HepG2 (cell line): Measurements from ENCODE around the gene ARL16. TPM values are rescaled to one million over a fixed set of nuclear protein-coding genes. Genes with fewer than 3 reads are reported as not detected.

Source experiments
- BCL3 ChIP-seq: sonication (generic); formaldehyde crosslinking; IDR thresholded peaks from 2 replicates; pipeline ENCODE4 v1.5.1; 2020; ENCODE audit warnings: mild to moderate bottlenecking, missing genetic modification reagents, moderate library complexity
- ELF4 ChIP-seq: sonication (generic); formaldehyde crosslinking; IDR thresholded peaks from 2 replicates; pipeline ENCODE4 v1.5.0; 2020; ENCODE audit warnings: missing genetic modification reagents, mild to moderate bottlenecking, moderate library complexity, borderline replicate concordance
- HHEX ChIP-seq: IDR thresholded peaks from 2 replicates; pipeline ENCODE4 v1.6.1; 2016; ENCODE audit warnings: control low read depth
- HNRNPK ChIP-seq: fragments of 200-400 bp; formaldehyde crosslinking; IDR thresholded peaks from 2 replicates; pipeline ENCODE4 v1.6.1; 2018; ENCODE audit warnings: low read length, low read depth, moderate library complexity, mild to moderate bottlenecking; ENCODE audit not compliant: poor library complexity, severe bottlenecking
- HOXA9 ChIP-seq: sonication (generic); formaldehyde crosslinking; IDR thresholded peaks from 2 replicates; pipeline ENCODE4 v1.8.1; 2022; ENCODE audit warnings: missing genetic modification reagents, mild to moderate bottlenecking, moderate library complexity, borderline replicate concordance
- MAX ChIP-seq: IDR thresholded peaks from 2 replicates; pipeline ENCODE4 v1.6.1; 2012; ENCODE audit warnings: inconsistent platforms
- PLRG1 ChIP-seq: fragments of 450-650 bp; conservative IDR thresholded peaks from 2 replicates; pipeline ENCODE4 v1.6.1; 2016
- PRDM15 ChIP-seq: sonication (generic); formaldehyde crosslinking; IDR thresholded peaks from 2 replicates; pipeline ENCODE4 v1.4.0; 2020; ENCODE audit warnings: missing genetic modification reagents
- TMF1 ChIP-seq: sonication (generic); formaldehyde crosslinking; IDR thresholded peaks from 2 replicates; pipeline ENCODE4 v1.8.1; 2022; ENCODE audit warnings: low read depth, missing genetic modification reagents
- ZNF274 ChIP-seq: sonication (generic); formaldehyde crosslinking; IDR thresholded peaks from 2 replicates; pipeline ENCODE4 v1.5.1; 2020; ENCODE audit warnings: mild to moderate bottlenecking, missing genetic modification reagents
- ZNF350 ChIP-seq: sonication (generic); formaldehyde crosslinking; IDR thresholded peaks from 2 replicates; pipeline ENCODE4 v1.4.0; 2020; ENCODE audit warnings: mild to moderate bottlenecking, low read depth, missing genetic modification reagents, borderline replicate concordance
- ZNF451 ChIP-seq: sonication (generic); formaldehyde crosslinking; IDR thresholded peaks from 2 replicates; pipeline ENCODE4 v1.5.0; 2020; ENCODE audit warnings: mild to moderate bottlenecking, missing genetic modification reagents
- ZNF605 ChIP-seq: sonication (generic); formaldehyde crosslinking; IDR thresholded peaks from 2 replicates; pipeline ENCODE4 v1.8.0; 2022; ENCODE audit warnings: mild to moderate bottlenecking, missing genetic modification reagents
- ZNF615 ChIP-seq: sonication (generic); formaldehyde crosslinking; IDR thresholded peaks from 2 replicates; pipeline ENCODE4 v1.5.0; 2020; ENCODE audit warnings: mild to moderate bottlenecking, missing genetic modification reagents, borderline replicate concordance
- ZUFSP ChIP-seq: sonication (generic); formaldehyde crosslinking; IDR thresholded peaks from 2 replicates; pipeline ENCODE4 v1.9.0; 2021; ENCODE audit warnings: missing genetic modification reagents, mild to moderate bottlenecking, borderline replicate concordance
- polyA plus RNA-seq, 8 experiments: library from polyadenylated mRNA; depleted of rRNA in 3 of 8; stranded (reverse) in 7 of 8; unstranded in 1 of 8; fragments of >200 nt; fragmentation: Illumina TruSeq in 4 of 8; extraction: Trizol in 4 of 8; gene quantifications; 2 replicates each; pipeline versions ENCODE4 v1.2.1 to v1.2.3, GENCODE V29; 2011 to 2016; ENCODE audit warnings: low read depth in 4 of 8, missing spikeins in 1 of 8, mixed read lengths in 1 of 8; ENCODE audit not compliant: insufficient read depth in 1 of 8
- total RNA-seq, 5 experiments: library from RNA; depleted of rRNA; stranded (reverse); fragments of >200 nt; fragmentation: Illumina TruSeq; extraction: Trizol; gene quantifications; 2 replicates each; pipeline ENCODE4 v1.2.3, GENCODE V29; 2016; ENCODE audit warnings: low read depth in 1 of 5
- TF ChIP-seq, protein P1 (sequence below): sonication (generic); formaldehyde crosslinking; IDR thresholded peaks from 2 replicates; pipeline ENCODE4 v1.5.0; 2020; ENCODE audit warnings: missing genetic modification reagents
- TF ChIP-seq, protein P2 (sequence below): sonication (generic); formaldehyde crosslinking; IDR thresholded peaks from 2 replicates; pipeline ENCODE4 v1.4.0; 2020; ENCODE audit warnings: missing genetic modification reagents
- TF ChIP-seq, protein P3 (sequence below): IDR thresholded peaks from 2 replicates; pipeline ENCODE4 v1.6.1; 2018; ENCODE audit warnings: missing genetic modification reagents

Gene ARL16
- total and polyA plus RNA-seq, 2 of the 13 experiments (the other 11 are each of a cell fraction or from before 2014, with no cell fraction given) = 20.8 to 30.8 TPM

DNA sequence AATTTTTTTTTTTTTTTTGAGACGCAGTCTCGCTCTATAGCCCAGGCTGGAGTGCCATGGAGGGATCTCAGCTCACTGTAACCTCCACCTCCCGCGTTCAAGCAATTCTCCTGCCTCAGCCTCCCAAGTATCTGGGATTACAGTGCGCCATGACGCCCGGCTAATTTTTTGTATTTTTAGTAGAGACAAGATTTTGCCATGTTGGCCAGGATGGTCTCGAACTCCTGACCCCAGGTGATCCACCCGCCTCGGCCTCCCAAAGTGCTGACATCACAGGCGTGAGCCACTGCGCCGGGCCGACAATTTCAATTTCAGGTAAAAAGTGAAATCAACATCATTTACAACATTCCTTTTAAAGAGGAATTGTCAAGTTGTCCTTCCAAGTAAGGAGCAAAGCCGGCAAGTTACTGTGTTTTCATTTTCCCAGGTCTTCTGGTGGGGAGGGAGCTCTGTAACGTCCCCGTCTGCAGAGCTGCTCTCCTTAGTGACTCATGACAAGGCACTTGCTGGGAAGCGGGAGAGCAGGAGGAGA is 47.6 kb downstream of the ARL16 start (continued):
- no peak for TF ChIP-seq HNRNPK
- TF ChIP-seq TMF1 (CRISPR knock-in tag) = no peak
- no peak for TF ChIP-seq ELF4
- TF ChIP-seq HOXA9 = no peak
- TF ChIP-seq, protein P1, sequence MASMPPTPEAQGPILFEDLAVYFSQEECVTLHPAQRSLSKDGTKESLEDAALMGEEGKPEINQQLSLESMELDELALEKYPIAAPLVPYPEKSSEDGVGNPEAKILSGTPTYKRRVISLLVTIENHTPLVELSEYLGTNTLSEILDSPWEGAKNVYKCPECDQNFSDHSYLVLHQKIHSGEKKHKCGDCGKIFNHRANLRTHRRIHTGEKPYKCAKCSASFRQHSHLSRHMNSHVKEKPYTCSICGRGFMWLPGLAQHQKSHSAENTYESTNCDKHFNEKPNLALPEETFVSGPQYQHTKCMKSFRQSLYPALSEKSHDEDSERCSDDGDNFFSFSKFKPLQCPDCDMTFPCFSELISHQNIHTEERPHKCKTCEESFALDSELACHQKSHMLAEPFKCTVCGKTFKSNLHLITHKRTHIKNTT (CRISPR knock-in tag) = no peak
- peak; percentile 15; the same call in 1 of the 2 replicates for TF ChIP-seq ZNF350 (CRISPR knock-in tag)
- TF ChIP-seq ZNF274 = peak; percentile 71; the same call in 1 of the 2 replicates
- TF ChIP-seq MAX = no peak
- TF ChIP-seq HHEX = no peak
- TF ChIP-seq, protein P2, sequence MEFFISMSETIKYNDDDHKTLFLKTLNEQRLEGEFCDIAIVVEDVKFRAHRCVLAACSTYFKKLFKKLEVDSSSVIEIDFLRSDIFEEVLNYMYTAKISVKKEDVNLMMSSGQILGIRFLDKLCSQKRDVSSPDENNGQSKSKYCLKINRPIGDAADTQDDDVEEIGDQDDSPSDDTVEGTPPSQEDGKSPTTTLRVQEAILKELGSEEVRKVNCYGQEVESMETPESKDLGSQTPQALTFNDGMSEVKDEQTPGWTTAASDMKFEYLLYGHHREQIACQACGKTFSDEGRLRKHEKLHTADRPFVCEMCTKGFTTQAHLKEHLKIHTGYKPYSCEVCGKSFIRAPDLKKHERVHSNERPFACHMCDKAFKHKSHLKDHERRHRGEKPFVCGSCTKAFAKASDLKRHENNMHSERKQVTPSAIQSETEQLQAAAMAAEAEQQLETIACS = no peak
- TF ChIP-seq ZNF451 (CRISPR knock-in tag) = no peak; the same call in 1 of the 2 replicates
- TF ChIP-seq BCL3 (CRISPR knock-in tag) = 0 out of 2 replicates have a peak, but pooled peaks have one; percentile 2
- TF ChIP-seq, protein P3, sequence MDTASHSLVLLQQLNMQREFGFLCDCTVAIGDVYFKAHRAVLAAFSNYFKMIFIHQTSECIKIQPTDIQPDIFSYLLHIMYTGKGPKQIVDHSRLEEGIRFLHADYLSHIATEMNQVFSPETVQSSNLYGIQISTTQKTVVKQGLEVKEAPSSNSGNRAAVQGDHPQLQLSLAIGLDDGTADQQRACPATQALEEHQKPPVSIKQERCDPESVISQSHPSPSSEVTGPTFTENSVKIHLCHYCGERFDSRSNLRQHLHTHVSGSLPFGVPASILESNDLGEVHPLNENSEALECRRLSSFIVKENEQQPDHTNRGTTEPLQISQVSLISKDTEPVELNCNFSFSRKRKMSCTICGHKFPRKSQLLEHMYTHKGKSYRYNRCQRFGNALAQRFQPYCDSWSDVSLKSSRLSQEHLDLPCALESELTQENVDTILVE (CRISPR knock-in tag) = no peak
- TF ChIP-seq ZUFSP (CRISPR knock-in tag) = no peak
- no peak for TF ChIP-seq PLRG1
- no peak for TF ChIP-seq ZNF615
- TF ChIP-seq PRDM15 (CRISPR knock-in tag) = no peak
- TF ChIP-seq ZNF605 = no peak
